Skeletal muscle satellite cell (primary cell): ENCODE results near the gene PLXNA4.

Source experiments
- H3K27me3 ChIP-seq: 2 replicates; pipeline ENCODE4 v1.7.0; 2013; ENCODE audit warnings: low read length; ENCODE audit not compliant: control insufficient read depth, insufficient read depth
- H3K36me3 ChIP-seq: 2 replicates; pipeline ENCODE4 v1.7.0; 2013; ENCODE audit warnings: mild to moderate bottlenecking, control low read depth, low read length; ENCODE audit not compliant: insufficient read depth
- H3K4me1 ChIP-seq: 2 replicates; pipeline ENCODE4 v1.7.0; 2013; ENCODE audit warnings: low read length; ENCODE audit not compliant: control insufficient read depth, insufficient read depth
- H3K4me2 ChIP-seq: 2 replicates; pipeline ENCODE4 v1.7.0; 2013; ENCODE audit warnings: mild to moderate bottlenecking, low read length
- H3K4me3 ChIP-seq: 2 replicates; pipeline ENCODE4 v1.7.0; 2013; ENCODE audit warnings: low read length
- H3K9ac ChIP-seq: 2 replicates; pipeline ENCODE4 v1.7.0; 2013; ENCODE audit warnings: mild to moderate bottlenecking, low read depth, low read length, moderate library complexity
- H3K9me3 ChIP-seq: replicated peaks from 2 replicates; pipeline ENCODE4 v1.7.0; 2013; ENCODE audit warnings: mild to moderate bottlenecking, control low read depth, low read length

Gene PLXNA4

DNA sequence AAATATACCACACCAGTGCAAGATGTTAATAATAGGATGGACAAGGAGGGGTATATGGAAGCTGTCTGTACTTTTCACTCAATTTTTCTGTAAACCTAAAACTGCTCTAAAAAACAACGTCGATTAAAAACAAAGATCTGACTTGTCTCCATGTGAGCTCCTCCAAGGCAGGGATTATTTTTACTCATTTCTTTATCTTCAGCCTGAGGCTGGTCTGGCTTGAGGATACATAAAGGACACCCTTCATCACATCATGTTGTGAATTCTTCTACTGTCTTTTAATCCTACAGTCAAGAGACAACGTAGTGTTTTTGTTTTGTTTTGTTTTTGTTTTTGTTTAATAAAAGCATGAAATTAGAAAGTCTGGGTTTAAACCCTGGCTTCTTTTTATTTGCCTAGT is 486.9 kb downstream of the PLXNA4 start:
- Histone ChIP-seq H3K4me1 (no peaks in the 10 kb centered on the region), H3K27me3 (peaks cover 10% of the 10 kb centered on the region), H3K4me3 (no peak overlapping the region), H3K36me3 (no peaks in the 10 kb centered on the region), H3K9ac (no peak overlapping the region), H3K9me3 (no peaks in the 10 kb centered on the region), H3K4me2 (no peak overlapping the region)

DNA sequence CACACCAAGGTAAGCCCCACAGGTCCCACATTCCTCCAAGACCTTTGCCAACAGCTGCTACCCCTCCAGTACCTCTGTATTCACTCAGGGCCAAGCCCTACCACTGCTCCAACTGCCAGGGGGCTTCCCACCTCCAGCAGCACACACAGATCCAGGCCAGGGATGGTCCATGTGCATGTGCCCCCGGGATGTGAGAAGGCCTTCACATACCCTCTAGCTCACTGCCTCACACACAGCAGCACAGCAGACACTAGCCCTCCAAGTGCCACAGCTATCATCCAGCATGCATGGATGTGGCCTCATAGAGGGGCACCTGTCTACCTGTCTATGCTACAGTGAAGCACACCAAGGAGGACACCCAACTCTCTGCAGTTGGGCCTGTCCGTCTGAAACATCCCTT is 488.8 kb downstream of the PLXNA4 start:
- peaks cover 10% of the 10 kb centered on the region for H3K27me3 ChIP-seq
- H3K36me3 ChIP-seq = no peaks in the 10 kb centered on the region
- H3K4me1 ChIP-seq = no peaks in the 10 kb centered on the region
- H3K9ac ChIP-seq = no peak overlapping the region
- no peak overlapping the region for H3K4me3 ChIP-seq
- H3K9me3 ChIP-seq = no peaks in the 10 kb centered on the region
- H3K4me2 ChIP-seq = no peak overlapping the region

DNA sequence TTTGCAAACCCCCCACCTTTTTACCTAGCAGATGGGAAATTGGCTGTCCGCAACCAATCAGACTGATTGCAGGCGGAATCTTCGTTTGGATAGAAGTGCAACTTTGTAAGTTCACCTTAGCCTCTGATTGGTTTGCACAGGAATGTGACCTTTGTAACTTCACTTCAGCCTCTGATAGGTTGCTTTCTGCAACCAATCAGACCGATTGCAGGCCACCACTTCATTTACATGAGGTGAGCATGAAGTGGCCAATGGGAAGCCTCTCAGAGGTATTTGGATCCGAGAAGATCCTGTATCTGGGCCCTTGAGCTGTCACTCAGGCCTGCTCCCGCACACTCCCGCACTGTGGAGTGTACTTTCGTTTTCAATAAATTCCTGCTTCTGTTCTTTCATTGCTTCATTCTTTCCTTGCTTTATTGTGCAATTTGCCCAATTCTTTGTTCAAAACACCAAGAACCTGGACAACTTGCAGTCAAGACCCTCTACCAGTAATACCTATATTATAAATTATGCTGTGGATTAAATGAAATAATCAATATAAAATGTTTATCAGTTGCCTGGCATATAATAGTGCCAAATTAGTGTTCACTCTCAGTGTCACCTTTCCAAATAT is 491.4 kb downstream of the PLXNA4 start:
- Histone ChIP-seq H3K9me3 (no peaks in the 10 kb centered on the region), H3K36me3 (no peaks in the 10 kb centered on the region), H3K4me1 (no peaks in the 10 kb centered on the region), H3K27me3 (peaks cover 3% of the 10 kb centered on the region), H3K4me3 (no peak overlapping the region), H3K9ac (no peak overlapping the region), H3K4me2 (no peak overlapping the region)

DNA sequence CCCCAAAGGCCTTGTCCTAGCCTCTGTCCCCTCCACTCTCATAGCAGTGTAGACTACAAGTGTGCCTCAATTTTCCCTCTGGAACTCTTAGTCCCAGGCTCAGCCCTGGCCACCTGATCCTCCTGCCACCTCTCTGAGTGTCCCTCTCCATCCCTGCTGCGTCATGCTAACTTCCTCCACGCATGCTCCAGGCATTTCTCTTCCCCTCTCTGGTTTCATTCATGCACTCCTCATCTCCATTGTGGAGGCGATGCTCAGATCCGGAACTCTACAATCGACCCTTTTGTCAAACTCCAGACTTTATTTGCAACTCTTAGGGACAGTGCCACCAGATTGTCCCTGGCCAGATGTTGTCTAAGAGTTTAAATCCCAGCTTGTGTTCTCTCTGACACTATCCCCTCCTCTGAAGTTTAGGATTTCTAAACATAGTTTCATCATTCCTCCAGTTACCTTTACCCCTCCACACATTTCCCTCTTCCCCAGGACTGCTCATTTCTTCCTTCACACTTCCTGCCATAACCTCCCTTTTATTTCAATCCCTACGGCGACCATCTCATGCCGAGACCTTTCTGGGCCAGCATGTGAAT is 492.6 kb downstream of the PLXNA4 start:
- H3K9me3 ChIP-seq = no peaks in the 10 kb centered on the region
- no peaks in the 10 kb centered on the region for H3K36me3 ChIP-seq
- H3K4me3 ChIP-seq = no peak overlapping the region
- H3K9ac ChIP-seq = no peak overlapping the region
- no peaks in the 10 kb centered on the region for H3K4me1 ChIP-seq
- no peak overlapping the region for H3K4me2 ChIP-seq
- peaks cover 3% of the 10 kb centered on the region for H3K27me3 ChIP-seq

DNA sequence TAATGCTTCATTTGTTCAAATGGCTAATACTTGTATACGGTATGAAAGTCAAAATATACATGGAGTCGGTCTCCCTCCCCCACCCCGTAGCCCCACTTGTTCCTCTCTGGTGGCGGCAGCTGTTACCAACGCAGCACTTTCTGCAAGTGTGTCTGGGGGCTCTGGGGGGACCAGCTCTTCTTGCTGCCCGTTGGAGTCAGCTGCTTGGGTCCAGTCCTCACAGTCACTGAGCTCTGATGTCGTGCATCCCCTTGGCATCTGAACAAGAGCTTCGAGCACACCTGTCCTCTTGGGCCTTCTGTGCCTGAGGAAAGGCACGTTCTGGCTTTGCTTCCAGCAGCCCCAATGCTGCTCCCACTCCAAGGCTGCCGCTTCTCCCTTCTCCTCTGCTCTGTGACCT is 493.1 kb downstream of the PLXNA4 start:
- H3K9ac ChIP-seq = no peak overlapping the region
- peaks cover 2% of the 10 kb centered on the region for H3K27me3 ChIP-seq
- no peaks in the 10 kb centered on the region for H3K36me3 ChIP-seq
- H3K4me3 ChIP-seq = no peak overlapping the region
- H3K9me3 ChIP-seq = no peaks in the 10 kb centered on the region
- H3K4me1 ChIP-seq = no peaks in the 10 kb centered on the region
- H3K4me2 ChIP-seq = no peak overlapping the region

DNA sequence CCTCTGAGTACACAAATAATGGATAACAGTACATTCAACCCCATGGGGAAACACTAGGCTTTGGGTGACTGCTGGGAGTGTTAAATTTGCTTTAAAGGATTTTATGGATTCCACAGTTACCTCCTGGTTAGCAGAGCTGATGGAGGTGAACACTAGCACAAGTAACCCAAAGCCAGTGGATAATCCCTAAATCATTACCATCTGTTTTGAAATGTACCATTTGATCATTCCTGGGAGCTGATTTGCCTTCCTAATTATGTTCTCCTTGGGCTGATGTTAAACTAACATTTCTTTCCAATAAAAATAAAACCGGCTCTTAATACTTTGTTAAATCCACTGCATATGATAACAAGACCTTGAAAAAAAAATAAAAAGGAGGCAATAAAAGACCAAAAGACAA is 493.9 kb downstream of the PLXNA4 start:
- H3K4me3 ChIP-seq = no peak overlapping the region
- peaks cover 2% of the 10 kb centered on the region for H3K27me3 ChIP-seq
- H3K9me3 ChIP-seq = no peaks in the 10 kb centered on the region
- no peak overlapping the region for H3K9ac ChIP-seq
- H3K36me3 ChIP-seq = no peaks in the 10 kb centered on the region
- H3K4me1 ChIP-seq = no peaks in the 10 kb centered on the region
- H3K4me2 ChIP-seq = no peak overlapping the region

DNA sequence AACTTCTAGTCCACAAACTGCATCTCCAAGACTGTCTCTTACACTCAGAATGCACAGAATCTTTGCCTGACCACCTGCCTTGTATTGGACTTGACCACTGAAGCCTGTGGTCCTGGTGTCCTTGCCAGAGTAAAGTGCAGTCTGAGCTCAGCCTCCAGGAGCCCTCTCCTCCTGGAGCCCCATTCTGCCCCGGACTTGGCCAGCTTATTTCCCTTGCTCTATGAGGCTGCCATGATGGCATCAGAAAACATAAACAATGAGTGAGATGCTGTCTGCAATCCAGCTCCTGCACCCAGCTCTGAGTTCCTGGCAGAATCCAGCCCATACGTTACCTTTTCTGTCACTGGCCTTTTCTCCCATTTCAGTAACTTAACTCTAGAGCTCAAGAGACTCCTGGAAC is 494.6 kb downstream of the PLXNA4 start:
- Histone ChIP-seq H3K27me3 (peaks cover 3% of the 10 kb centered on the region), H3K9ac (no peak overlapping the region), H3K4me3 (no peak overlapping the region), H3K4me1 (no peaks in the 10 kb centered on the region), H3K4me2 (no peak overlapping the region), H3K9me3 (no peaks in the 10 kb centered on the region), H3K36me3 (no peaks in the 10 kb centered on the region)

DNA sequence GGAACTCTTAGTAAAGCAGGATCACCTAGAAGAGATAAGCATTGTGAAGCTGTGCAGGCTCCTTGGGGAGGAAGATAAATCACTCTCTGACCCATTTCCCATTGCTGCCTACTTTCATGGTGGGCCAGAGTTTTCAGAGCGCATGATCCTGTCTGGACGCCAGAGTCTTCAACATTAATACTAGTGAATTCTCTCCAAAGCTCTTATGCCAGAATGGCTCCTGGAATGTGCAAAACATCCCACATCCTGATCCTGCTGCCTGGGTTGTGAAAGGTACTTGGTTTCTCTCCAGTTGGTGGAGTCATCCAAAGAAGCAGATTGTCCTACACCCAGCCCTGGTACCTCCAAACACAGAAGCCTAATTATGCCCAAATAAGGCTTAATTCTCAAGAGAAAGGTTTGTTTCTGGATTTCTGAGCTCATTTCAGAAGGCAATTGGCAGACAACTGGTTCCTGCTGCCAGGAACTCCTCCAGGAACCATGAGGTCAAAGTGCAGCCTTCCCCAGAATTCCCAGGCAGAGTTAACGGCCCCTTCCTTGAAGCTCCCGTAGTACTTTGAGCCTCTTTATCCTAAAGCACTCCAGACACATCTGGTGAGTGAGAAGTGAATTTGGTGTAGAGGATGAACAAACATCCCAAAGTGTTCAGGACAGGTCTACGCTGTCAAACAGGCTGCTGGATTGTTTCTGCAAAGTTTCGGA is 495.2 kb downstream of the PLXNA4 start:
- Histone ChIP-seq H3K9me3 (no peaks in the 10 kb centered on the region), H3K9ac (no peak overlapping the region), H3K4me2 (no peak overlapping the region), H3K4me1 (no peaks in the 10 kb centered on the region), H3K4me3 (no peak overlapping the region), H3K27me3 (peaks cover 8% of the 10 kb centered on the region), H3K36me3 (no peaks in the 10 kb centered on the region)

DNA sequence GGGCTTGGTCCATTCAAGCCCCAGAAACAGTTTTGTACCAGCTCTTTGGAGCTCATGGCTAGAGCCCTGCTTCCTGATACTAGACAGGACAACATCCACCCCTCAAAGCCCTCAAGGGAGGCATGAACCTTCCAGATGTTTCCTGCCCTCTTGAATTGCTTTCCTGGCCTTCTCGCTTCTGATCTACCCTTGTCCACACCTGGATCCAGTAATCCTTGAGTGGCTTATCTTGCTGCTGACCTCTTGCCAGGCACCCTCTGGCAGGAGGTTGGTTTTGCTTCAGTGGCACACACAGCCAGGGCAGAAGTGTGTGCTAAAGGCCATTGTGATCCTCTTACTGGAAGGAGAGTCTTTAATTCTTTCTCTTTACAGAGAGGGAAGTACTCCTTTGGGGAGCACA is 495.8 kb downstream of the PLXNA4 start:
- Histone ChIP-seq H3K27me3 (peaks cover 8% of the 10 kb centered on the region), H3K9ac (no peak overlapping the region), H3K36me3 (no peaks in the 10 kb centered on the region), H3K4me1 (no peaks in the 10 kb centered on the region), H3K9me3 (no peaks in the 10 kb centered on the region), H3K4me3 (no peak overlapping the region), H3K4me2 (no peak overlapping the region)

DNA sequence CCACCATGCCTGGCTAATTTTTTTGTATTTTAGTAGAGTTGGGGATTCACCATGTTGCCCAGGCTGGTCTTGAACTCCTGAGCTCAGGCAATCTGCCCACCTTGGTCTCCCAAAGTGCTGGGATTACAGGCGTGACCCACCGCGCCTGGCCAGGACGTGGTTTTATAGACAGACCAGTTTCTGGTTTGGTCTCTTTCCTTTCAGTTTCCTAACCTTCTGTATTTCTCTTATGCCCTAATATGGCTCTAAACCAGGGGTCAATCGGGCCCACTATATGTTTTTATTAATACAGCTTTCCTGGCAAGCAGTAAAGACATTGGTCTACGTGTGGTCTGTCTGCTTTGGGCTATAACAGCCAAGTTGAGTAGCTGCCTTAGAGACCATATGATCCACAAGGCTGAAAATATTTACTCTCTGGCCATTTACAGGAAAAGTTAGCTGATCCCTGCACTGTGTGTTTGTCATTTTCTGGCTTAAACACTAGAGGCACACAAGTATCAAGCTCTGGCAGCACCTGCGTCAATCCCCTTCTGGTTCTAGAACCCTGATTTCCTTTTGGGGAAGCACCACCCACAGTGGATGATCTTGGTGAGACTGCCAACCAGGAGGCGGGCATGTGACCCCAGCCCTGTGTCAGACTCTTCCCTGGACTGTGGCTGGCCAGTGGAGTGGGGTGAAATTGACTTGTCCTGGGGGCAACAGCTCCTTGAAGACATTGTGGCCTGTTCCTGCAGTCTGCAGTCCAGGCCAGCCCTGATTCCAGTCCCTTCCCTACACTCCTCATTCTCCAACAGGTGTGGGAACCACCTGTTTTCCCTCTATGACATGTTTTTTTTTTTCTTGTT is 497.2 kb downstream of the PLXNA4 start:
- H3K4me2 ChIP-seq = no peak overlapping the region
- H3K27me3 ChIP-seq = peaks cover 8% of the 10 kb centered on the region
- no peaks in the 10 kb centered on the region for H3K9me3 ChIP-seq
- no peak overlapping the region for H3K9ac ChIP-seq
- H3K36me3 ChIP-seq = no peaks in the 10 kb centered on the region
- H3K4me3 ChIP-seq = no peak overlapping the region
- no peaks in the 10 kb centered on the region for H3K4me1 ChIP-seq

DNA sequence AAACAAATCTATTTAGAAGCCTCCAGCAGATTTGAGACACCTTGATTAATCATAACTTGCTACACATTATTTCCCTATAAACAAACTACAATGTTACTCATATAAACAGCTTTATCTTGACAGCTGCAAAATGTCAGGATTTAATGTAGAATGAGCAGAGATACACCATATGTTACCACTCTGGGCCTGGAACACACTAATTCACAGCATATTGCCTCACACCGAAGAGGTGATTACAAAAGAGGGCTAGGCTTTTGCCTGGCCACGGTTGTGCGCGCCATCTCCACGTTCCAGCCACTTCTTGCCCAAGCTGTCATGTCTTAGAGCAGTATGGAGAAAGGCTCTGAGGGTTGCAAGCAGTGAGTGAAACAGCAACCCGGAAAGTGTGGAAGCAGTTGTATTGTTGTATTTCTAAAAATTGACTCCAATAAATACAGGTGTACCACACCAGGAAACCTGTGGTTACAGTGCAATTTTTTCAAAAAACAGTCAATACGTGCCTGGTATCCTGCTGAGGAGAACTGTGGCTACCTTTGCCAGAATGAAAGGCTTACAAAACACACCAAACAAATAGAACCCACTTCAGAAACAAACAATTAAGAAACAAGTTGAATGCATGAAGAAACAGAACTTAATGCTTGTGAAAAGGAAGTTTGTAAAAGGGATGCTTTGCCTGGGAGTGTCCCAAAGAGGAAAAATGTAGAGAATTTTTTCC is 498.1 kb downstream of the PLXNA4 start:
- Histone ChIP-seq H3K9ac (no peak overlapping the region), H3K4me3 (no peak overlapping the region), H3K4me2 (no peak overlapping the region), H3K27me3 (peaks cover 8% of the 10 kb centered on the region), H3K4me1 (no peaks in the 10 kb centered on the region), H3K9me3 (no peaks in the 10 kb centered on the region), H3K36me3 (no peaks in the 10 kb centered on the region)
